HEK293T (cell line): ENCODE measurements around the gene BORCS5.

Experiments used
- ARNT ChIP-seq: fragments of 450-650 bp; IDR thresholded peaks from 2 replicates; pipeline ENCODE4 v1.6.1; 2017; ENCODE audit warnings: mild to moderate bottlenecking
- BHLHE40 ChIP-seq: fragments of 450-650 bp; IDR thresholded peaks from 2 replicates; pipeline ENCODE4 v1.6.1; 2016; ENCODE audit warnings: mild to moderate bottlenecking, moderate library complexity, borderline replicate concordance
- CTBP1 ChIP-seq: fragments of 450-650 bp; IDR thresholded peaks from 2 replicates; pipeline ENCODE4 v1.6.1; 2016; ENCODE audit warnings: borderline replicate concordance
- HDGF ChIP-seq: fragments of 450-650 bp; IDR thresholded peaks from 2 replicates; pipeline ENCODE4 v1.6.1; 2017; ENCODE audit warnings: antibody characterized with exemption, borderline replicate concordance
- TARDBP ChIP-seq: fragments of 450-650 bp; IDR thresholded peaks from 2 replicates; pipeline ENCODE4 v1.6.1; 2016

DNA sequence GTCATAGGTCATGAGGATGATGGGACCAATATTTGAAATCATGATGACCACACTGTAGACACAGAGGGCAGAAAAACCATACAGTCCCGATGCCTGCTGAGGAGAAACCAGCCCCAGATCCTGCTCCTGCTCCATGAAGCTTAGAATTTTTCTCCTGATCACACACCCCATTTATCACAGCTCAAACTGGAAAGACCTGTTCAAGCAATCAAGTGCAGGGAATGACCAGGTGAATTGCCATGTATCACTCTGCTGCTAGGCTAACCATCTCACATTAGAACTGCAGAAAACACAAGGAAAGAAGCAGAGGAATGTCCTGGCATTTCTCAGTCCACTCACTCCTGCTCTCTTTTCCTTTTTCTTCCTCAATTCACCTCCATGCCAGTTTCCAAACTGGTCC, 25.0 kb upstream of the BORCS5 start:
- TF ChIP-seq TARDBP (no peak), ARNT (no peak), CTBP1 (no peak), BHLHE40 (no peak), HDGF (no peak)
